ENCODE data around the gene RNASE8.
"Not testable (repeated sequence)": the region's sequence is repeated elsewhere in the genome, so short reads cannot be mapped to it uniquely, and the experiment has no call there.

The RNASE8 gene

DNA sequence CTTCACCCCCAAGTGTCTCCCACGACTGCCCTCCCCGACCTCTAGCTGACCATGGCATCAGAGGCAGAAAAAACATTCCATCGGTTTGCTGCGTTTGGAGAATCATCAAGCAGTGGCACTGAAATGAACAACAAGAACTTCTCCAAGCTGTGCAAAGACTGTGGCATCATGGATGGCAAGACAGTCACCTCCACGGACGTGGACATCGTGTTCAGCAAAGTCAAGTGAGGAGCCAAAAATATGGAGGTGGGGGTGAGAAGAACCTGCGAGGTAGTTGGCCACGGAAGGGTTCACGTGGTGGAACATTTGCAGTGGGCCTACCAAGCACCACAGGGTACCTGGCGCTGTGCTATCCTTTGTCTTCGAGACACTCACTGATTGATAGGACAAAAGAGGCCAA is 27.1 kb upstream of the RNASE8 start:
- no peak for DNase-seq

- no peak for DNase-seq
Measured at GRCh38 chr14:21032326-21033132, 25.1 kb upstream of the RNASE8 start.

- no peak for DNase-seq
Measured at GRCh38 chr14:21033133-21033698, 24.4 kb upstream of the RNASE8 start.

GRCh38 chr14:21034707-21035106 is 22.9 kb upstream of the RNASE8 start, which contains the start of gene RNASE13:
RNASE13 (minus strand) TSS chr14:21034807; CDS start chr14:21034288, 519 bp downstream.
- DNase-seq: no peak

DNA sequence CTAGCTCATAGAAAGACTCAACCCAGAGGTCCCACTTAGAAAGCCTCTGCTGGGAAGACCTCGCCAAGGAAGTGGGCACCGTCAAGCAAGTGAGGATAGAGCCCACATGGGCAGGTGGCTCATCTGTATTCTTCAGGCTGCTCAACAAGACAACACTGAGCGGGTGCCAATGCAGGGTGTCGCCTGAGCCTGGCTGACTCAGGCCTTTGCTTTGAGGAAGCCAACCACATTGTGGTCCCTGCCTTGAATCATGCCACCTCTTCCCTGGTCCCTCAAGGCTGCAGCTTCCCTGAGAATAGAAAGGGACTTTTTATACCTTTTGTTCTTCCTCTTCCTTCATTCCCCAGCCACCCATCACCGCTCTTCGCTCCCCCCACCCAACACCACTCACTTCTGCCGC is 20.9 kb upstream of the RNASE8 start:
- DNase-seq: no peak

GRCh38 chr14:21037156-21037555 is 20.5 kb upstream of the RNASE8 start:
- no peak for DNase-seq

GRCh38 chr14:21038441-21039422 is 18.9 kb upstream of the RNASE8 start:
- DNase-seq: no peak

DNA sequence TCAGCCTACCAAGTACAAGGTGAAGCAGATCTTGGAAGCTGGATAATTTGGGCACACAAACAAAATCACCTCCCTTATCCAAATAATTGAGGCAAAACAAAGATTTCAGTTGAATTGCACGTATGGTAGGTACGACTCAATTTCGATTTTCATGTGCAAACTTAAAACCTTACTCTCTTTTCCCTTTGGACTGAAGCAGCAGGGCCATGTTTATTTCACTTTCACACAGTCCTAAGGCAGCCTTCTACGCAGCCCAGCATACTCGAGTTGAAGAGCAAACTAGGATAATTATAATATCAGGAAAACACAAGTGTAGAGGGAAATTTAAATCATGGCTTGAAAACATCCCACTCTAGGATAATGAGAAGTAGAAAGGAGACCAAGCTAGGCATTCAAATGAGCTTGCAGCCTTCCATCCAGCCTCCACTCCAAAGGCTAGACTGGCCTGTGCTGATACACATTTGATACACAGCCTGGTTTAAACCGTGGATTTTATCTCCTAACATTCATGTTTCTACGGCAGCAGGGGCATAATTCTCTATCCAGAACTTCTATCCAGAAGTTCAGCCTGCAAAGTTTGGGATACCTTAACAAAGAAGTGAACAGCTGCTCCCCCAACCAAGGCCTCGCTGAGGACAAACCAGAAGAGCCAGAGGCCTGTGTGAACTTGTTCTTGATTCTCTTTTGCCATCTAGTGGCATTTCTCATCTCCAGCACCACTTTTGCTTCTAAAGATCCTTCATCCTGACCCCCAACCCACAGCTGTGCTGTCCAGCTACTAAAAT is 17.8 kb upstream of the RNASE8 start:
- peak; percentile 74 for DNase-seq

DNA sequence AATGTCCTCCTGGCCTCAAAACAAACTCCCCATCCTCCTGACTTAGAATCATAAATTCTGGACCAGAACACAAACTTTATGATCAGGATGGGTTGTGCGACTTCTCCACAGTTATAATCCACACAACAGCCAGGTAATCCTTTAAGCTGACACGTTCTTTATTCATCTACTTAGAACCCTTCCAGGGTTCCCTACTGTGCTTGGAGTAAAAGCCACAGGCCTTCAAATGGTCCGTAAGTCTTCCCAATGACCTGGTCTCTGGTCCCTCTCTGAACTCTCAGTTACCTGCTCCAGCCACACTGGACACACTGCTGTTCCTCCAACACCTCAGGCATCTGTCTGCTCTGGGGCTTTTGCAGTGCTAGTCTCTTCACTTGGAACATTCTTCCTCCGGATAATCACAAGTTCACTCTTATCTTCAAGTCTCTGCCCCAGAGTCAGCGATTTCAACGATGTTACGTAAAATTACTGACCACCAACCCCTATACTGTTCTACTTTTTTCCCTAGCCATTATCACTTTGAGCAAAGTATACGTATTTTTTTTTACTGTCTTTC is 17.2 kb upstream of the RNASE8 start:
- no peak for DNase-seq

GRCh38 chr14:21040941-21041340 is 16.7 kb upstream of the RNASE8 start:
- not testable (repeated sequence) for DNase-seq

- DNase-seq: no peak
Measured at GRCh38 chr14:21041676-21042433, 15.8 kb upstream of the RNASE8 start, which contains the start of gene RNASE7. RNASE7 (plus strand) TSS chr14:21042362; CDS start chr14:21042993, 631 bp downstream.

DNA sequence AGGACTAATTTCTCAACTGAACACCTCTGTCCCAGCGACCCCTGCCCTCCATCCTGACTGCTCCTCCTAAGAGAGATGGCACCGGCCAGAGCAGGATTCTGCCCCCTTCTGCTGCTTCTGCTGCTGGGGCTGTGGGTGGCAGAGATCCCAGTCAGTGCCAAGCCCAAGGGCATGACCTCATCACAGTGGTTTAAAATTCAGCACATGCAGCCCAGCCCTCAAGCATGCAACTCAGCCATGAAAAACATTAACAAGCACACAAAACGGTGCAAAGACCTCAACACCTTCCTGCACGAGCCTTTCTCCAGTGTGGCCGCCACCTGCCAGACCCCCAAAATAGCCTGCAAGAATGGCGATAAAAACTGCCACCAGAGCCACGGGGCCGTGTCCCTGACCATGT is 14.7 kb upstream of the RNASE8 start:
- no peak for DNase-seq

GRCh38 chr14:21043387-21043973 is 14.1 kb upstream of the RNASE8 start:
- no peak for DNase-seq

- DNase-seq: peak; percentile 55
Measured at GRCh38 chr14:21043974-21044618, 13.5 kb upstream of the RNASE8 start.

- DNase-seq: no peak
Measured at GRCh38 chr14:21047378-21047781, 10.2 kb upstream of the RNASE8 start.

DNA sequence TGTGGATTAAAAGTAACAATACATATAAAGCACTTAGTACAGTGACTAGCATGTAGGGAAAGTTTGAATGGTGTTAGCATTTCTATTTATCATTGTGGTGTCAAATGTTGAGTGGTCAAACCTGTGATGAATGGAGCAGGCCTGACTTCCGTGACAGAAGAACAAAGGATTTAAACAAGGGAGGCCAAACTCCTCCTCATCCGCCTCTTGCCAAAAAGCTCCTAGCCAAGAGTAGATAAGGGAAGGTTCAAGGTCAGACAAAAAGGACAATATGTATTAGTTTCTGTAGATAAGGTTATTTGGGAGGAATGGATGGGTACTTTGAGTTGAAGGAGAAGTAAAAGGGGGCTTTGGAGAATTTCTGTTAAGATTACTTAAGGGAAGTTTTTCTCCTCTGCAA is 9.0 kb upstream of the RNASE8 start:
- no peak for DNase-seq

- no peak for DNase-seq
Measured at GRCh38 chr14:21049271-21049673, 8.3 kb upstream of the RNASE8 start.

DNA sequence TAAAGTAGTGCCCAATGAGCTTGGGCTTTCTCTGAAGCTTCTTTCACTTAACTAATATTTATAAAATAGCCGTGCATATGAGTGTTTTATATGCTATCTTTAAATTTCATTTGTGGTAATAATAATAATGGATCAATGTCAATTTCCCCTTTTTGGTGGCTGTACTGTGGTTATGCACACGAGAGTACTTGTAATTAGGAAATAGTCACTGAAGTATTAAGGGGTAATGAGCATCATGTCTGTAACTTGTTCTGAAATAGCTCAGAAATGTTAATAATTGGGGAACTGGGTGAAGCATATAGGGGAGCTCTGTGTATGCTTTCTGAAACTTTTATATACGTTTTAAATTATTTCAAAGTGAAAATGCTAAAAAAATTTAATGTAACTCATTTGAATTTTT is 7.0 kb upstream of the RNASE8 start:
- DNase-seq: no peak

DNA sequence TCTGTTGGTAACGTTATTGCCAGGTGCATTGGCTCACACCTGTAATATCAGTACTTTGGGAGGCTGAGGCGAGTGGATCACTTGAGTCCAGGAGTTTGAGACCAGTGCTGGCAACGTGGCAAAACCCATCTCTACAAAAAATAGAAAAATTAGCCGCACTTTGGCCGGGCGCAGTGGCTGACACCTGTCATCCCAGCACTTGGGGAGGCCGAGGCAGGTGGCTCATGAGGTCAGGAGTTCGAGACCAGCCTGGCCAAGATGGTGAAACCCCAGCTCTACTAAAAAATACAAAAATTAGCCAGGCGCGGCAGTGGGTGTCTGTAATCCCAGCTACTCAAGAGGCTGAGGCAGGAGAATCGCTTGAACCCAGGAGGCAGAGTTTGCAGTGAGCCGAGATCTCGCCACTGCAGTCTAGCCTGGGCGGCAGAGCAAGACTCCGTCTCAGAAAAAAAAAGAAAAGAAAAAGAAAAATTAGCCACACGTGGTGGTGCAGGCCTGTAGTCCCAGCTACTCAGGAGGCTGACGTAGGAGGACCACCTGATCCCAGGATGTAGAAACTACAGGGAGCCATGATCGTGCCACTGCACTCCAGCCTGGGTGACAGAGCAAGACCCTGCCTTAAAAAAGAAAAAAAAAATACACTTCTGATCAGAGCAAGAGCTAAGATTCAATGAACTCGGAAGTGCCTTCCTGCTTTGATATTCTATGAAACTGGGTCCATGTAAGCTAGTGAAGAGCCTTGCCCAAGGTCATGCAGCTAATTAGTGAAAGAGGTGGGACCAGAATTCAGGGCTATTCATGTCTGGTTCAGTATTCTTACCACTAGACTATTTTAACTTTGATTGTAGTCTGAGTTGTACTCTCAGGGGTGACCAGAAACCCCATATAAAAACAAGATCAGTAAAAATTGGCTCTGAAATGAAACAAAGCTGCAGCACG is 4.2 kb upstream of the RNASE8 start:
- DNase-seq: no peak

Measured in OCI-M1 (cell line).